ENCODE data around the gene ZNF223. TPM values are rescaled to one million over a fixed set of nuclear protein-coding genes. Genes with fewer than 3 reads are reported as not detected.

ZNF223 gene
- total RNA-seq, 1 donor: 5.8 TPM

- TF ChIP-seq, protein P1, sequence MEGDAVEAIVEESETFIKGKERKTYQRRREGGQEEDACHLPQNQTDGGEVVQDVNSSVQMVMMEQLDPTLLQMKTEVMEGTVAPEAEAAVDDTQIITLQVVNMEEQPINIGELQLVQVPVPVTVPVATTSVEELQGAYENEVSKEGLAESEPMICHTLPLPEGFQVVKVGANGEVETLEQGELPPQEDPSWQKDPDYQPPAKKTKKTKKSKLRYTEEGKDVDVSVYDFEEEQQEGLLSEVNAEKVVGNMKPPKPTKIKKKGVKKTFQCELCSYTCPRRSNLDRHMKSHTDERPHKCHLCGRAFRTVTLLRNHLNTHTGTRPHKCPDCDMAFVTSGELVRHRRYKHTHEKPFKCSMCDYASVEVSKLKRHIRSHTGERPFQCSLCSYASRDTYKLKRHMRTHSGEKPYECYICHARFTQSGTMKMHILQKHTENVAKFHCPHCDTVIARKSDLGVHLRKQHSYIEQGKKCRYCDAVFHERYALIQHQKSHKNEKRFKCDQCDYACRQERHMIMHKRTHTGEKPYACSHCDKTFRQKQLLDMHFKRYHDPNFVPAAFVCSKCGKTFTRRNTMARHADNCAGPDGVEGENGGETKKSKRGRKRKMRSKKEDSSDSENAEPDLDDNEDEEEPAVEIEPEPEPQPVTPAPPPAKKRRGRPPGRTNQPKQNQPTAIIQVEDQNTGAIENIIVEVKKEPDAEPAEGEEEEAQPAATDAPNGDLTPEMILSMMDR (IDR thresholded peaks at IDR 0.05; ENCODE audit: extremely low read depth, low read depth, low read length): no peak
- H3K27ac ChIP-seq (ENCODE audit: low read depth, low read length): peak overlapping the region; percentile 32
- H3K79me2 ChIP-seq (ENCODE audit: insufficient read depth, low read length): peaks cover 19% of the 10 kb centered on the region
- peak overlapping the region; percentile 100 for H2AFZ ChIP-seq (ENCODE audit: low read length)
- no peaks in the 10 kb centered on the region for H4K20me1 ChIP-seq (ENCODE audit: insufficient read depth, low read length)
- H3K4me1 ChIP-seq (ENCODE audit: insufficient read depth, low read length): peaks cover 13% of the 10 kb centered on the region
- peak overlapping the region; percentile 99 for H3K4me3 ChIP-seq (ENCODE audit: insufficient read depth, low read length)
- no peaks in the 10 kb centered on the region for H3K9me3 ChIP-seq (ENCODE audit: low read depth, low read length)
- H3K27me3 ChIP-seq (ENCODE audit: insufficient read depth, low read length): peaks cover 11% of the 10 kb centered on the region
- no peak for DNase-seq (ENCODE audit: insufficient read length, low spot score, missing footprints)
- peak overlapping the region; percentile 99 for H3K4me2 ChIP-seq (ENCODE audit: insufficient read depth, low read length)
- H3K36me3 ChIP-seq (ENCODE audit: insufficient read depth, low read length): peaks cover 2% of the 10 kb centered on the region
Measured at GRCh38 chr19:44050740-44051649, 841 bp upstream of the ZNF223 start.

- TF ChIP-seq, protein P1 (IDR thresholded peaks at IDR 0.05; ENCODE audit: extremely low read depth, low read depth, low read length): no peak
- Histone ChIP-seq H3K36me3 (ENCODE audit: insufficient read depth, low read length) (peaks cover 16% of the 10 kb centered on the region), H3K79me2 (ENCODE audit: insufficient read depth, low read length) (peaks cover 19% of the 10 kb centered on the region), H3K4me1 (ENCODE audit: insufficient read depth, low read length) (peaks cover 13% of the 10 kb centered on the region), H3K4me3 (ENCODE audit: insufficient read depth, low read length) (no peak overlapping the region), H4K20me1 (ENCODE audit: insufficient read depth, low read length) (no peaks in the 10 kb centered on the region), H2AFZ (ENCODE audit: low read length) (no peak overlapping the region), H3K9me3 (ENCODE audit: low read depth, low read length) (no peaks in the 10 kb centered on the region), H3K27ac (ENCODE audit: low read depth, low read length) (no peak overlapping the region), H3K27me3 (ENCODE audit: insufficient read depth, low read length) (peaks cover under 1% of the 10 kb centered on the region), H3K4me2 (ENCODE audit: insufficient read depth, low read length) (no peak overlapping the region)
- DNase-seq (ENCODE audit: insufficient read length, low spot score, missing footprints): no peak
Measured at GRCh38 chr19:44055870-44056269, 4.0 kb downstream of the ZNF223 start.

DNA sequence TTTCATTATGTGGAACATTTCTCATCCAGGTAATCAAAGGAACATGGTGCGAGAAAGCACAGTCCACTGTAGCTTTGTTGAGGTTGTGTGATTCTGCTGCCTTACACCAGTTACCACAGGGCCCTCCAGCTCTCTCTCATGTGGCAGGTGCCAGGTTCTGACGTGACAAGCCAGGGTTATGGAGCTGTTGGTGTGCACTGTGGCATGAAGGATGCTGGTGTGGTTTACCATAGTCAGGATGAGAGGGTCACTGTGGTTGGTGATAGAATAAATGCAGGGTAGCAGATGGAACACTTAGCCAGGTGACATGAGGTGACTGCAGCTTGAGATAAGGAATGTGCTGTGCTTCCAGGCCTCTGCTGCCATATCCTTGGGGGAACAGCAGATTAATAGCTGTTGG is 7.4 kb downstream of the ZNF223 start:
- H3K27me3 ChIP-seq (ENCODE audit: insufficient read depth, low read length): no peaks in the 10 kb centered on the region
- peaks cover 38% of the 10 kb centered on the region for H3K36me3 ChIP-seq (ENCODE audit: insufficient read depth, low read length)
- no peak overlapping the region for H3K4me2 ChIP-seq (ENCODE audit: insufficient read depth, low read length)
- no peak overlapping the region for H3K27ac ChIP-seq (ENCODE audit: low read depth, low read length)
- peaks cover 4% of the 10 kb centered on the region for H3K79me2 ChIP-seq (ENCODE audit: insufficient read depth, low read length)
- TF ChIP-seq, protein P1 (IDR thresholded peaks at IDR 0.05; ENCODE audit: extremely low read depth, low read depth, low read length): no peak
- no peaks in the 10 kb centered on the region for H3K4me1 ChIP-seq (ENCODE audit: insufficient read depth, low read length)
- no peak overlapping the region for H3K4me3 ChIP-seq (ENCODE audit: insufficient read depth, low read length)
- no peak overlapping the region for H2AFZ ChIP-seq (ENCODE audit: low read length)
- no peaks in the 10 kb centered on the region for H3K9me3 ChIP-seq (ENCODE audit: low read depth, low read length)
- H4K20me1 ChIP-seq (ENCODE audit: insufficient read depth, low read length): no peaks in the 10 kb centered on the region
- no peak for DNase-seq (ENCODE audit: insufficient read length, low spot score, missing footprints)

DNA sequence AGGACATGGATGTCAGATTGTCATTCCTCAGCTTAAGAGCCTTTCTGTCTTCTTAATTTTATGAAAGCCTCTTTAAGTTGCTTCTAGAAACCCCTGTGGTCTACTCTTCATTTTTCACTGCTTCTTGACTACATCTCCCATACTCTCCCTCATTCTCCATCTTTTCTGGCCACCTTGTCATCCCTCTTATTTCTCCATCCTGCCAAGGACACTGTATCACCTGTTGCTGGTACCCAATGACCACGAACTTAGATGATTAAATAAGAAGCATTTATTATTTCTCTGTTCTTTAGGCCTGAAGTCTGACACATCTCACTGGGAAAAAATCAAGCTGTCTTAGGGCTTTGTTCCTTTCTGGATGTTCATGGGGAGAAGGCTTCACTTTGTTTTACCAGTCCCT is 9.2 kb downstream of the ZNF223 start:
- TF ChIP-seq, protein P1 (IDR thresholded peaks at IDR 0.05; ENCODE audit: extremely low read depth, low read depth, low read length): no peak
- no peaks in the 10 kb centered on the region for H3K27me3 ChIP-seq (ENCODE audit: insufficient read depth, low read length)
- peaks cover 6% of the 10 kb centered on the region for H3K9me3 ChIP-seq (ENCODE audit: low read depth, low read length)

More for the DNA sequence above, 9.2 kb downstream of the ZNF223 start:
- Histone ChIP-seq H3K4me1 (ENCODE audit: insufficient read depth, low read length) (no peaks in the 10 kb centered on the region), H3K27ac (ENCODE audit: low read depth, low read length) (no peak overlapping the region), H2AFZ (ENCODE audit: low read length) (no peak overlapping the region), H3K36me3 (ENCODE audit: insufficient read depth, low read length) (peaks cover 50% of the 10 kb centered on the region), H3K79me2 (ENCODE audit: insufficient read depth, low read length) (no peaks in the 10 kb centered on the region), H4K20me1 (ENCODE audit: insufficient read depth, low read length) (no peaks in the 10 kb centered on the region), H3K4me2 (ENCODE audit: insufficient read depth, low read length) (no peak overlapping the region), H3K4me3 (ENCODE audit: insufficient read depth, low read length) (no peak overlapping the region)
- no peak for DNase-seq (ENCODE audit: insufficient read length, low spot score, missing footprints)

All from osteoblast (primary cell).